C4-2B (cell line): ENCODE measurements around the gene KCNJ8.

Source experiments
- CTCF ChIP-seq: fragments of 450-650 bp; conservative IDR thresholded peaks from 2 replicates; pipeline ENCODE4 v1.5.1; 2017; ENCODE audit warnings: mild to moderate bottlenecking
- ZFX ChIP-seq: fragments of 450-650 bp; IDR thresholded peaks from 2 replicates; pipeline ENCODE4 v1.6.1; 2017

- TF ChIP-seq CTCF (no peak), ZFX (no peak)
Observed at GRCh38 chr12:21814814-21815213, 40.3 kb upstream of the KCNJ8 start.
